Gastrocnemius medialis (tissue), 4 donors: ENCODE measurements around the gene TMEM175. TPM values are rescaled to one million over a fixed set of nuclear protein-coding genes. Genes with fewer than 3 reads are reported as not detected.

Experiments used
- ATAC-seq, 2 donors: fragments of 150-250 bp; one replicate each; pipeline ENCODE4 v1.9.1; 2016
- DNase-seq, 2 donors: peaks; one replicate each; pipeline ENCODE4 v3.0.0-alpha.2; 2019
- H3K27ac ChIP-seq, 4 donors: fragments of 200-600 bp; sonication (generic); 1 replicate in 1 of 4; 2 replicates in 3 of 4; pipeline ENCODE4 v1.5.1; 2016 to 2018; ENCODE audit warnings: mild to moderate bottlenecking in 2 of 4, moderate library complexity in 1 of 4
- H3K27me3 ChIP-seq, 3 donors: fragments of 200-600 bp; sonication (generic) in 2 of 3; 1 replicate in 1 of 3; 2 replicates in 2 of 3; pipeline versions ENCODE4 v1.5.1 to v1.6.0; 2016 to 2019; ENCODE audit warnings: mild to moderate bottlenecking in 1 of 3, moderate library complexity in 1 of 3
- H3K36me3 ChIP-seq, 2 donors: fragments of 200-600 bp; sonication (generic) in 1 of 2; one replicate each; pipeline ENCODE4 v1.5.1; 2017 to 2018
- H3K4me1 ChIP-seq, 2 donors: fragments of 200-600 bp; sonication (generic) in 1 of 2; one replicate each; pipeline ENCODE4 v1.5.1; 2016 to 2017; ENCODE audit warnings: mild to moderate bottlenecking in 2 of 2
- H3K4me3 ChIP-seq, 4 donors: fragments of 200-600 bp; sonication (generic) in 3 of 4; 1 replicate in 1 of 4; 2 replicates in 3 of 4; pipeline ENCODE4 v1.5.1; 2016 to 2019; ENCODE audit warnings: mild to moderate bottlenecking in 2 of 4
- H3K9me3 ChIP-seq, 3 donors: fragments of 200-600 bp; sonication (generic) in 2 of 3; 1 replicate in 1 of 3; 2 replicates in 2 of 3; pipeline ENCODE4 v1.5.1; 2016 to 2019
- CTCF ChIP-seq, 5 experiments: fragments of 450-650 bp in 3 of 5; fragments of 200-600 bp in 2 of 5; sonication (generic) in 2 of 5; IDR thresholded peaks in 4 of 5; conservative IDR thresholded peaks in 1 of 5; 1 replicate in 4 of 5; 2 replicates in 1 of 5; pipeline ENCODE4 v1.5.1; 2016 to 2019; ENCODE audit warnings: antibody characterized with exemption in 5 of 5, mild to moderate bottlenecking in 3 of 5, moderate library complexity in 3 of 5
- POLR2A ChIP-seq, 2 donors: fragments of 450-650 bp; IDR thresholded peaks; one replicate each; pipeline ENCODE4 v1.6.1; 2017; ENCODE audit warnings: antibody characterized with exemption in 2 of 2, mild to moderate bottlenecking in 2 of 2, moderate library complexity in 2 of 2
- in situ Hi-C, 4 donors: fragments of 200-750 bp; cut with MboI; loops; one replicate each; pipeline versions ENCODE4 v1.15.0 to v1.8.0; 2017; ENCODE audit warnings: low sequenced_read_pairs in 4 of 4
- intact Hi-C: fragments of 100-400 bp; cut with DNase I; formaldehyde crosslinking; loops from one replicate; pipeline ENCODE4 v1.15.1; 2023; ENCODE audit warnings: low total_unique reads
- total RNA-seq, 4 donors: library from RNA; depleted of rRNA; stranded (reverse); fragments of >200 nt; gene quantifications; one replicate each; pipeline versions ENCODE4 v1.1.0 to v1.2.3, GENCODE V29; 2016

Gene TMEM175
- total RNA-seq, 4 donors from 2014 or later, result 15.3 to 29.6 (median 20.8) TPM

- H3K4me3 ChIP-seq, result no peak overlapping the region
- TF ChIP-seq POLR2A (IDR thresholded peaks at IDR 0.05), result no peak
- TF ChIP-seq CTCF (IDR thresholded peaks at IDR 0.05 in 4 of 5, conservative IDR thresholded peaks at IDR 0.05 in 1 of 5), result no peak
- no peaks in the 10 kb centered on the region for H3K36me3 ChIP-seq
- ATAC-seq, result no peak
- in situ Hi-C loops, result no loop called here
- peak in 1 of 2 donors; percentile 2 for DNase-seq
- no peaks in the 10 kb centered on the region for H3K9me3 ChIP-seq
- no peaks in the 10 kb centered on the region for H3K27me3 ChIP-seq
- intact Hi-C loops, result no loop called here
- no peaks in the 10 kb centered on the region for H3K4me1 ChIP-seq
- H3K27ac ChIP-seq, result no peak overlapping the region
Measured at GRCh38 chr4:947491-947971, 15.3 kb downstream of the TMEM175 start.

- in situ Hi-C loops (no loop called here), intact Hi-C loops (no loop called here)
- no peak for TF ChIP-seq POLR2A (IDR thresholded peaks at IDR 0.05)
- TF ChIP-seq CTCF (IDR thresholded peaks at IDR 0.05 in 4 of 5, conservative IDR thresholded peaks at IDR 0.05 in 1 of 5), result no peak
Measured at GRCh38 chr4:948101-948935, 16.1 kb downstream of the TMEM175 start.

GRCh38 chr4:948936-949300 lies 16.7 kb downstream of the TMEM175 start:
- Histone ChIP-seq H3K4me3 (no peak overlapping the region), H3K4me1 (no peaks in the 10 kb centered on the region), H3K36me3 (no peaks in the 10 kb centered on the region), H3K27me3 (no peaks in the 10 kb centered on the region), H3K27ac (no peak overlapping the region), H3K9me3 (no peaks in the 10 kb centered on the region)
- DNase-seq (peak in 1 of 2 donors; percentile 3), ATAC-seq (no peak)
- no peak for TF ChIP-seq CTCF (IDR thresholded peaks at IDR 0.05 in 4 of 5, conservative IDR thresholded peaks at IDR 0.05 in 1 of 5)
- TF ChIP-seq POLR2A (IDR thresholded peaks at IDR 0.05), result no peak
- intact Hi-C loops, result no loop called here
- in situ Hi-C loops, result no loop called here

More at GRCh38 chr4:948101-948935, 16.1 kb downstream of the TMEM175 start:
- DNase-seq (no peak), ATAC-seq (no peak)
- no peaks in the 10 kb centered on the region for H3K4me1 ChIP-seq
- no peaks in the 10 kb centered on the region for H3K27me3 ChIP-seq
- no peaks in the 10 kb centered on the region for H3K36me3 ChIP-seq
- H3K27ac ChIP-seq, result no peak overlapping the region
- no peak overlapping the region for H3K4me3 ChIP-seq
- no peaks in the 10 kb centered on the region for H3K9me3 ChIP-seq

- DNase-seq (peak in 1 of 2 donors; percentile 5), ATAC-seq (no peak)
- intact Hi-C loops, result no loop called here
- Histone ChIP-seq H3K9me3 (no peaks in the 10 kb centered on the region), H3K27me3 (no peaks in the 10 kb centered on the region), H3K4me3 (no peak overlapping the region), H3K27ac (no peak overlapping the region), H3K36me3 (no peaks in the 10 kb centered on the region), H3K4me1 (no peaks in the 10 kb centered on the region)
- no peak for TF ChIP-seq POLR2A (IDR thresholded peaks at IDR 0.05)
- TF ChIP-seq CTCF (IDR thresholded peaks at IDR 0.05 in 4 of 5, conservative IDR thresholded peaks at IDR 0.05 in 1 of 5), result no peak
- in situ Hi-C loops, result no loop called here
Measured at GRCh38 chr4:949656-950055, 17.4 kb downstream of the TMEM175 start.
